Subcutaneous abdominal adipose tissue (tissue), 5 donors: ENCODE measurements around the gene FAM114A1.

ENCODE experiments used
- H3K27ac ChIP-seq: one replicate; pipeline ENCODE4 v1.7.0; 2013; ENCODE audit warnings: low read depth, mild to moderate bottlenecking, inconsistent platforms, low read length, moderate library complexity
- H3K27me3 ChIP-seq, 5 donors: one replicate each; pipeline ENCODE4 v1.7.0; 2013; ENCODE audit warnings: low read length in 5 of 5, inconsistent platforms in 1 of 5; ENCODE audit not compliant: control insufficient read depth in 5 of 5, insufficient read depth in 4 of 5
- H3K36me3 ChIP-seq, 5 donors: one replicate each; pipeline ENCODE4 v1.7.0; 2013; ENCODE audit warnings: low read length in 5 of 5; ENCODE audit not compliant: control insufficient read depth in 5 of 5, insufficient read depth in 5 of 5
- H3K4me1 ChIP-seq, 5 donors: one replicate each; pipeline ENCODE4 v1.7.0; 2013; ENCODE audit warnings: low read length in 5 of 5, mild to moderate bottlenecking in 3 of 5, moderate library complexity in 1 of 5; ENCODE audit not compliant: control insufficient read depth in 5 of 5, insufficient read depth in 5 of 5
- H3K4me3 ChIP-seq, 5 donors: one replicate each; pipeline ENCODE4 v1.7.0; 2013; ENCODE audit warnings: low read length in 5 of 5, low read depth in 1 of 5
- H3K9ac ChIP-seq, 5 donors: one replicate each; pipeline ENCODE4 v1.7.0; 2013; ENCODE audit warnings: low read length in 5 of 5, mild to moderate bottlenecking in 4 of 5, moderate library complexity in 3 of 5
- H3K9me3 ChIP-seq, 5 donors: one replicate each; pipeline ENCODE4 v1.7.0; 2013; ENCODE audit warnings: low read length in 5 of 5; ENCODE audit not compliant: control insufficient read depth in 5 of 5
- donor health status: healthy.
- donor health status: healthy.
- donor health status: healthy.
- donor health status: healthy.
- donor health status: healthy.

Gene FAM114A1

GRCh38 chr4:38894322-38894982 lies 26.8 kb downstream of the FAM114A1 start:
- Histone ChIP-seq H3K9me3 (no peaks in the 10 kb centered on the region), H3K27me3 (no peaks in the 10 kb centered on the region), H3K27ac (no peak overlapping the region), H3K36me3 (peaks cover 31 to 46% (median 36%) of the 10 kb centered on the region in 5 donors), H3K9ac (no peak overlapping the region), H3K4me3 (no peak overlapping the region), H3K4me1 (peaks cover 0 to 4% (median under 1%) of the 10 kb centered on the region in 5 donors)

GRCh38 chr4:38896940-38897339 lies 29.3 kb downstream of the FAM114A1 start:
- no peak overlapping the region for H3K27ac ChIP-seq
- H3K36me3 ChIP-seq: peaks cover 28 to 46% (median 35%) of the 10 kb centered on the region in 5 donors
- H3K4me3 ChIP-seq: no peak overlapping the region
- no peaks in the 10 kb centered on the region for H3K9me3 ChIP-seq
- no peak overlapping the region for H3K9ac ChIP-seq
- no peaks in the 10 kb centered on the region for H3K27me3 ChIP-seq
- no peaks in the 10 kb centered on the region for H3K4me1 ChIP-seq

- Histone ChIP-seq H3K9me3 (no peaks in the 10 kb centered on the region), H3K27me3 (no peaks in the 10 kb centered on the region), H3K36me3 (peaks cover 19 to 36% (median 25%) of the 10 kb centered on the region in 5 donors), H3K27ac (no peak overlapping the region), H3K4me3 (no peak overlapping the region), H3K4me1 (no peaks in the 10 kb centered on the region), H3K9ac (no peak overlapping the region)
Measured at GRCh38 chr4:38898245-38898644, 30.6 kb downstream of the FAM114A1 start.

GRCh38 chr4:38902221-38902620 lies 34.6 kb downstream of the FAM114A1 start:
- H3K27ac ChIP-seq: no peak overlapping the region
- no peak overlapping the region for H3K4me3 ChIP-seq
- no peaks in the 10 kb centered on the region for H3K27me3 ChIP-seq
- no peaks in the 10 kb centered on the region for H3K9me3 ChIP-seq
- peaks cover 0 to 11% (median 6%) of the 10 kb centered on the region in 5 donors for H3K4me1 ChIP-seq
- no peak overlapping the region for H3K9ac ChIP-seq
- peaks cover 21 to 40% (median 26%) of the 10 kb centered on the region in 5 donors for H3K36me3 ChIP-seq

- Histone ChIP-seq H3K9me3 (no peaks in the 10 kb centered on the region), H3K36me3 (peaks cover 22 to 43% (median 28%) of the 10 kb centered on the region in 5 donors), H3K27ac (no peak overlapping the region), H3K9ac (no peak overlapping the region), H3K4me1 (peaks cover 0 to 11% (median 6%) of the 10 kb centered on the region in 5 donors), H3K4me3 (no peak overlapping the region), H3K27me3 (no peaks in the 10 kb centered on the region)
Measured at GRCh38 chr4:38902695-38903094, 35.1 kb downstream of the FAM114A1 start.

GRCh38 chr4:38904090-38904666 lies 36.6 kb downstream of the FAM114A1 start:
- H3K4me1 ChIP-seq: peaks cover 0 to 11% (median 6%) of the 10 kb centered on the region in 5 donors
- peaks cover 26 to 54% (median 41%) of the 10 kb centered on the region in 5 donors for H3K36me3 ChIP-seq
- no peak overlapping the region for H3K27ac ChIP-seq
- H3K27me3 ChIP-seq: no peaks in the 10 kb centered on the region
- H3K9ac ChIP-seq: peak overlapping the region in 2 of 5 donors; percentile 5 to 34
- H3K4me3 ChIP-seq: no peak overlapping the region
- no peaks in the 10 kb centered on the region for H3K9me3 ChIP-seq

GRCh38 chr4:38904682-38905081 lies 37.1 kb downstream of the FAM114A1 start:
- H3K9ac ChIP-seq: no peak overlapping the region
- H3K9me3 ChIP-seq: no peaks in the 10 kb centered on the region
- H3K4me3 ChIP-seq: no peak overlapping the region
- H3K36me3 ChIP-seq: peaks cover 29 to 56% (median 46%) of the 10 kb centered on the region in 5 donors
- no peaks in the 10 kb centered on the region for H3K27me3 ChIP-seq
- H3K4me1 ChIP-seq: peaks cover 0 to 11% (median 6%) of the 10 kb centered on the region in 5 donors
- no peak overlapping the region for H3K27ac ChIP-seq

GRCh38 chr4:38905652-38906385 lies 38.2 kb downstream of the FAM114A1 start:
- H3K4me1 ChIP-seq: peaks cover 0 to 11% (median 6%) of the 10 kb centered on the region in 5 donors
- H3K9ac ChIP-seq: no peak overlapping the region
- no peak overlapping the region for H3K4me3 ChIP-seq
- H3K36me3 ChIP-seq: peaks cover 26 to 66% (median 56%) of the 10 kb centered on the region in 5 donors
- H3K27ac ChIP-seq: no peak overlapping the region
- no peaks in the 10 kb centered on the region for H3K9me3 ChIP-seq
- H3K27me3 ChIP-seq: no peaks in the 10 kb centered on the region

GRCh38 chr4:38907696-38908270 lies 40.2 kb downstream of the FAM114A1 start:
- peaks cover 22 to 77% (median 64%) of the 10 kb centered on the region in 5 donors for H3K36me3 ChIP-seq
- H3K4me3 ChIP-seq: no peak overlapping the region
- H3K9ac ChIP-seq: no peak overlapping the region
- H3K9me3 ChIP-seq: no peaks in the 10 kb centered on the region
- no peak overlapping the region for H3K27ac ChIP-seq
- H3K27me3 ChIP-seq: no peaks in the 10 kb centered on the region
- peaks cover 0 to 11% (median 6%) of the 10 kb centered on the region in 5 donors for H3K4me1 ChIP-seq
